Subcutaneous abdominal adipose tissue (tissue), 5 donors: Measurements from ENCODE around the gene BTNL2.

Source experiments
- H3K27ac ChIP-seq: one replicate; pipeline ENCODE4 v1.7.0; 2013; ENCODE audit warnings: low read depth, mild to moderate bottlenecking, inconsistent platforms, low read length, moderate library complexity
- H3K27me3 ChIP-seq, 5 donors: one replicate each; pipeline ENCODE4 v1.7.0; 2013; ENCODE audit warnings: low read length in 5 of 5, inconsistent platforms in 1 of 5; ENCODE audit not compliant: control insufficient read depth in 5 of 5, insufficient read depth in 4 of 5
- H3K36me3 ChIP-seq, 5 donors: one replicate each; pipeline ENCODE4 v1.7.0; 2013; ENCODE audit warnings: low read length in 5 of 5; ENCODE audit not compliant: control insufficient read depth in 5 of 5, insufficient read depth in 5 of 5
- H3K4me1 ChIP-seq, 5 donors: one replicate each; pipeline ENCODE4 v1.7.0; 2013; ENCODE audit warnings: low read length in 5 of 5, mild to moderate bottlenecking in 3 of 5, moderate library complexity in 1 of 5; ENCODE audit not compliant: control insufficient read depth in 5 of 5, insufficient read depth in 5 of 5
- H3K4me3 ChIP-seq, 5 donors: one replicate each; pipeline ENCODE4 v1.7.0; 2013; ENCODE audit warnings: low read length in 5 of 5, low read depth in 1 of 5
- H3K9ac ChIP-seq, 5 donors: one replicate each; pipeline ENCODE4 v1.7.0; 2013; ENCODE audit warnings: low read length in 5 of 5, mild to moderate bottlenecking in 4 of 5, moderate library complexity in 3 of 5
- H3K9me3 ChIP-seq, 5 donors: one replicate each; pipeline ENCODE4 v1.7.0; 2013; ENCODE audit warnings: low read length in 5 of 5; ENCODE audit not compliant: control insufficient read depth in 5 of 5
- donor health status: healthy.
- donor health status: healthy.
- donor health status: healthy.
- donor health status: healthy.
- donor health status: healthy.

BTNL2 gene

GRCh38 chr6:32406857-32407256 is at the start of gene BTNL2:
Gene BTNL2 (minus strand): TSS chr6:32407181. CDS start chr6:32407123, 58 bp downstream.
- Histone ChIP-seq H3K9me3 (no peaks in the 10 kb centered on the region), H3K4me1 (no peaks in the 10 kb centered on the region), H3K27me3 (peaks cover 6 to 26% (median 12%) of the 10 kb centered on the region in 5 donors), H3K4me3 (no peak within 1 kb of the TSS), H3K36me3 (no peaks in the 10 kb centered on the region), H3K9ac (no peak within 1 kb of the TSS), H3K27ac (no peak within 1 kb of the TSS)

GRCh38 chr6:32449088-32449736 is 42.2 kb upstream of the BTNL2 start:
- H3K9ac ChIP-seq: no peak overlapping the region
- no peaks in the 10 kb centered on the region for H3K27me3 ChIP-seq
- H3K27ac ChIP-seq: no peak overlapping the region
- H3K36me3 ChIP-seq: peaks cover 0 to 9% (median 0%) of the 10 kb centered on the region in 5 donors
- no peaks in the 10 kb centered on the region for H3K4me1 ChIP-seq
- peaks cover 0 to 2% (median 0%) of the 10 kb centered on the region in 5 donors for H3K9me3 ChIP-seq
- H3K4me3 ChIP-seq: no peak overlapping the region

GRCh38 chr6:32447932-32448331 is 41.0 kb upstream of the BTNL2 start:
- Histone ChIP-seq H3K4me3 (no peak overlapping the region), H3K27me3 (peaks cover 0 to 3% (median 0%) of the 10 kb centered on the region in 5 donors), H3K36me3 (peaks cover 0 to 20% (median 11%) of the 10 kb centered on the region in 5 donors), H3K9me3 (no peaks in the 10 kb centered on the region), H3K4me1 (no peaks in the 10 kb centered on the region), H3K27ac (no peak overlapping the region), H3K9ac (no peak overlapping the region)

GRCh38 chr6:32445321-32445854 is 38.4 kb upstream of the BTNL2 start:
- Histone ChIP-seq H3K9ac (no peak overlapping the region), H3K36me3 (peaks cover 0 to 24% (median 13%) of the 10 kb centered on the region in 5 donors), H3K27me3 (peaks cover 0 to 3% (median 0%) of the 10 kb centered on the region in 5 donors), H3K4me3 (no peak overlapping the region), H3K4me1 (peaks cover 0 to 17% (median 2%) of the 10 kb centered on the region in 5 donors), H3K9me3 (no peaks in the 10 kb centered on the region), H3K27ac (no peak overlapping the region)

GRCh38 chr6:32444433-32444832 is 37.5 kb upstream of the BTNL2 start:
- Histone ChIP-seq H3K27ac (no peak overlapping the region), H3K4me1 (peaks cover 0 to 17% (median 2%) of the 10 kb centered on the region in 5 donors), H3K36me3 (peaks cover 0 to 24% (median 13%) of the 10 kb centered on the region in 5 donors), H3K4me3 (no peak overlapping the region), H3K27me3 (peaks cover 0 to 3% (median 0%) of the 10 kb centered on the region in 5 donors), H3K9me3 (no peaks in the 10 kb centered on the region), H3K9ac (no peak overlapping the region)

- Histone ChIP-seq H3K9me3 (no peaks in the 10 kb centered on the region), H3K4me3 (peak overlapping the region in 2 of 5 donors; percentile 32 to 35), H3K9ac (no peak overlapping the region), H3K27ac (no peak overlapping the region), H3K36me3 (peaks cover 0 to 24% (median 13%) of the 10 kb centered on the region in 5 donors), H3K4me1 (peaks cover 0 to 17% (median 2%) of the 10 kb centered on the region in 5 donors), H3K27me3 (peaks cover 0 to 3% (median 0%) of the 10 kb centered on the region in 5 donors)
Measured at GRCh38 chr6:32442977-32443552, 36.1 kb upstream of the BTNL2 start.

- Histone ChIP-seq H3K27me3 (peaks cover 0 to 3% (median 0%) of the 10 kb centered on the region in 5 donors), H3K9ac (no peak overlapping the region), H3K4me3 (peak overlapping the region in 2 of 5 donors; percentile 32 to 66), H3K27ac (no peak overlapping the region), H3K4me1 (peaks cover 0 to 21% (median 2%) of the 10 kb centered on the region in 5 donors), H3K36me3 (peaks cover 0 to 24% (median 13%) of the 10 kb centered on the region in 5 donors), H3K9me3 (no peaks in the 10 kb centered on the region)
Measured at GRCh38 chr6:32442243-32442667, 35.3 kb upstream of the BTNL2 start.

- Histone ChIP-seq H3K36me3 (peaks cover 0 to 20% (median 13%) of the 10 kb centered on the region in 5 donors), H3K4me1 (peaks cover 0 to 28% (median 2%) of the 10 kb centered on the region in 5 donors), H3K9ac (peak within 1 kb of the TSS in 4 of 5 donors; percentile 22 to 65 (median 60)), H3K9me3 (no peaks in the 10 kb centered on the region), H3K27me3 (peaks cover 0 to 3% (median 0%) of the 10 kb centered on the region in 5 donors), H3K4me3 (peak within 1 kb of the TSS; percentile 65 to 81 (median 66)), H3K27ac (peak within 1 kb of the TSS; percentile 12)
Measured at GRCh38 chr6:32439602-32440214, 32.7 kb upstream of the BTNL2 start, which contains the start of gene HLA-DRA. Gene HLA-DRA (plus strand): TSS chr6:32439887. CDS start chr6:32439951, 64 bp downstream.

GRCh38 chr6:32439139-32439538 is 32.2 kb upstream of the BTNL2 start:
- H3K9ac ChIP-seq: no peak overlapping the region
- H3K36me3 ChIP-seq: peaks cover 0 to 17% (median 13%) of the 10 kb centered on the region in 5 donors
- H3K4me1 ChIP-seq: peaks cover 0 to 28% (median 2%) of the 10 kb centered on the region in 5 donors
- H3K9me3 ChIP-seq: no peaks in the 10 kb centered on the region
- no peak overlapping the region for H3K27ac ChIP-seq
- H3K27me3 ChIP-seq: peaks cover 0 to 3% (median 0%) of the 10 kb centered on the region in 5 donors
- peak overlapping the region in 2 of 5 donors; percentile 65 to 81 for H3K4me3 ChIP-seq
